GM12878 (cell line): ENCODE measurements around the gene NFE2L3. TPM values are rescaled to one million over a fixed set of nuclear protein-coding genes. Genes with fewer than 3 reads are reported as not detected.

Experiments used
- ASH2L ChIP-seq: fragments of 300-600, 200-600 bp; sonication (generic); IDR thresholded peaks from 2 replicates; pipeline ENCODE4 v1.6.1; 2017; ENCODE audit warnings: low read depth, mild to moderate bottlenecking, borderline replicate concordance
- ELK1 ChIP-seq: IDR thresholded peaks from 2 replicates; pipeline ENCODE4 v1.6.1; 2012; ENCODE audit warnings: low read depth, low read length, improper control_type of control experiment
- HCFC1 ChIP-seq: fragments of 150-350 bp; IDR thresholded peaks from 2 replicates; pipeline ENCODE4 v1.6.1; 2014; ENCODE audit warnings: low read length
- HDAC2 ChIP-seq: fragments of 200-600 bp; sonication (generic); IDR thresholded peaks from 2 replicates; pipeline ENCODE4 v1.6.1; 2017
- JUNB ChIP-seq: IDR thresholded peaks from 2 replicates; pipeline ENCODE4 v1.6.1; 2016; ENCODE audit warnings: antibody characterized with exemption, mild to moderate bottlenecking
- NFXL1 ChIP-seq: fragments of 450-650 bp; IDR thresholded peaks from 2 replicates; pipeline ENCODE4 v1.6.1; 2017; ENCODE audit warnings: antibody characterized with exemption, mild to moderate bottlenecking, borderline replicate concordance
- SREBF2 ChIP-seq: IDR thresholded peaks from 2 replicates; pipeline ENCODE4 v1.6.1; 2012; ENCODE audit warnings: mild to moderate bottlenecking, low read length
- USF2 ChIP-seq: IDR thresholded peaks from 2 replicates; pipeline ENCODE4 v1.6.1; 2011; ENCODE audit warnings: low read depth, low read length, improper control_type of control experiment, borderline replicate concordance
- ZNF592 ChIP-seq: fragments of 450-650 bp; IDR thresholded peaks from 2 replicates; pipeline ENCODE4 v1.6.1; 2017; ENCODE audit warnings: mild to moderate bottlenecking, moderate library complexity
- polyA plus RNA-seq, 11 experiments: library from polyadenylated mRNA; depleted of rRNA in 4 of 11; unstranded in 6 of 11; stranded (reverse) in 5 of 11; fragments of >200 nt; fragmentation: Nextera tagmentation in 4 of 11; fragmentation: Illumina TruSeq in 1 of 11; extraction: Ambion mirVana in 4 of 11; extraction: Trizol in 1 of 11; gene quantifications; 1 replicate in 1 of 11; 2 replicates in 10 of 11; pipeline versions ENCODE4 v1.2.1 to v1.2.3, GENCODE V29; 2011 to 2016; ENCODE audit warnings: inconsistent platforms in 2 of 11, missing spikeins in 2 of 11, low read depth in 1 of 11
- total RNA-seq, 4 experiments: library from RNA; depleted of rRNA in 3 of 4; stranded (reverse); fragments of >200 nt in 3 of 4; fragmentation: Illumina TruSeq in 1 of 4; extraction: Trizol in 1 of 4; gene quantifications; 2 replicates each; pipeline versions ENCODE4 v1.2.1 to v1.2.3, GENCODE V29; 2013 to 2021
- TF ChIP-seq, protein P1 (sequence below): fragments of 450-650 bp; formaldehyde crosslinking; IDR thresholded peaks from 2 replicates; pipeline ENCODE4 v1.4.0; 2020; ENCODE audit warnings: mild to moderate bottlenecking, moderate library complexity
- TF ChIP-seq, protein P2 (sequence below): fragments of 450-650 bp; IDR thresholded peaks from 2 replicates; pipeline ENCODE4 v1.6.1; 2018; ENCODE audit warnings: borderline replicate concordance, mild to moderate bottlenecking; ENCODE audit not compliant: partially characterized antibody
- TF ChIP-seq, protein P3 (sequence below): fragments of 450-650 bp; IDR thresholded peaks from 2 replicates; pipeline ENCODE4 v1.6.1; 2017; ENCODE audit warnings: antibody characterized with exemption, mild to moderate bottlenecking, moderate library complexity

NFE2L3 gene
- total and polyA plus RNA-seq, 10 of the 15 experiments (the other 5 are each of a cell fraction or from before 2014, with no cell fraction given), result 4.4 to 34.9 (median 13.0) TPM

DNA sequence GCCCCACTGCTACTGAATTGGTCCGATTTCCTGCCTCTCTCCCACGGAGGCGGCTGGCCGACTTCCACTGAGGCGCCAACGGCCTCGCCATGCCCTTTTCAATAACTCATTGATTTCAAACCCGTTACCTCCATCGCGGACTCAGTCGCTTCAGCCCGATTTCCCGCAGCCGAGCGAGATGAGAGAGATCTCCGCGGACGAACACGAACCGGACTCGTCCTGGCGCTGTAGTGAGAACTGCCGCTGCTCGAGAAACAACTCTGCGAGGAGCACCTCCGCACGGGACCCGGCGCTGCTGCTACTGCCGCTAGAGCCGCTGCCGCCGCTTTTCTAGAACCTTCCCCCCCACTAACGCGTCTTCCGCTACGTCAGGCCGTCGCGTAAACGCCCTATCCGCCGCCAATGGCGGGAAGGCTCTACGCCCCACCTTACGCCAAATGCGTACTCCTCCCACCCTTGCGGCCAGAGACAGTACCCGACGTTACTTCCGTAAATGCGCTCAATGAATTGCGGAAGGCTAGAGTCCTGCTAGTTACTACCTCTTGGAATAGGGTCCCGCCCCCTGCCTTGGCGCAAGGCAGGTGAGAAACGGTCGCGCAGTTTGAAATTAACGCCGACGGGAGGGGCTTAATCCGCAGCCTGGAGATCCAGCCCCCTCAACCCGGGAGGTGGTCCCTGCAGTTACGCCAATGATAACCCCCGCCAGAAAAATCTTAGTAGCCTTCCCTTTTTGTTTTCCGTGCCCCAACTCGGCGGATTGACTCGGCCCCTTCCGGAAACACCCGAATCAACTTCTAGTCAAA, 48.6 kb downstream of the NFE2L3 start, which contains the start of gene HNRNPA2B1 (continued):
- TF ChIP-seq, protein P1, sequence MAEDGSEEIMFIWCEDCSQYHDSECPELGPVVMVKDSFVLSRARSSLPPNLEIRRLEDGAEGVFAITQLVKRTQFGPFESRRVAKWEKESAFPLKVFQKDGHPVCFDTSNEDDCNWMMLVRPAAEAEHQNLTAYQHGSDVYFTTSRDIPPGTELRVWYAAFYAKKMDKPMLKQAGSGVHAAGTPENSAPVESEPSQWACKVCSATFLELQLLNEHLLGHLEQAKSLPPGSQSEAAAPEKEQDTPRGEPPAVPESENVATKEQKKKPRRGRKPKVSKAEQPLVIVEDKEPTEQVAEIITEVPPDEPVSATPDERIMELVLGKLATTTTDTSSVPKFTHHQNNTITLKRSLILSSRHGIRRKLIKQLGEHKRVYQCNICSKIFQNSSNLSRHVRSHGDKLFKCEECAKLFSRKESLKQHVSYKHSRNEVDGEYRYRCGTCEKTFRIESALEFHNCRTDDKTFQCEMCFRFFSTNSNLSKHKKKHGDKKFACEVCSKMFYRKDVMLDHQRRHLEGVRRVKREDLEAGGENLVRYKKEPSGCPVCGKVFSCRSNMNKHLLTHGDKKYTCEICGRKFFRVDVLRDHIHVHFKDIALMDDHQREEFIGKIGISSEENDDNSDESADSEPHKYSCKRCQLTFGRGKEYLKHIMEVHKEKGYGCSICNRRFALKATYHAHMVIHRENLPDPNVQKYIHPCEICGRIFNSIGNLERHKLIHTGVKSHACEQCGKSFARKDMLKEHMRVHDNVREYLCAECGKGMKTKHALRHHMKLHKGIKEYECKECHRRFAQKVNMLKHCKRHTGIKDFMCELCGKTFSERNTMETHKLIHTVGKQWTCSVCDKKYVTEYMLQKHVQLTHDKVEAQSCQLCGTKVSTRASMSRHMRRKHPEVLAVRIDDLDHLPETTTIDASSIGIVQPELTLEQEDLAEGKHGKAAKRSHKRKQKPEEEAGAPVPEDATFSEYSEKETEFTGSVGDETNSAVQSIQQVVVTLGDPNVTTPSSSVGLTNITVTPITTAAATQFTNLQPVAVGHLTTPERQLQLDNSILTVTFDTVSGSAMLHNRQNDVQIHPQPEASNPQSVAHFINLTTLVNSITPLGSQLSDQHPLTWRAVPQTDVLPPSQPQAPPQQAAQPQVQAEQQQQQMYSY (CRISPR knock-in tag), result no peak
- TF ChIP-seq, protein P2, sequence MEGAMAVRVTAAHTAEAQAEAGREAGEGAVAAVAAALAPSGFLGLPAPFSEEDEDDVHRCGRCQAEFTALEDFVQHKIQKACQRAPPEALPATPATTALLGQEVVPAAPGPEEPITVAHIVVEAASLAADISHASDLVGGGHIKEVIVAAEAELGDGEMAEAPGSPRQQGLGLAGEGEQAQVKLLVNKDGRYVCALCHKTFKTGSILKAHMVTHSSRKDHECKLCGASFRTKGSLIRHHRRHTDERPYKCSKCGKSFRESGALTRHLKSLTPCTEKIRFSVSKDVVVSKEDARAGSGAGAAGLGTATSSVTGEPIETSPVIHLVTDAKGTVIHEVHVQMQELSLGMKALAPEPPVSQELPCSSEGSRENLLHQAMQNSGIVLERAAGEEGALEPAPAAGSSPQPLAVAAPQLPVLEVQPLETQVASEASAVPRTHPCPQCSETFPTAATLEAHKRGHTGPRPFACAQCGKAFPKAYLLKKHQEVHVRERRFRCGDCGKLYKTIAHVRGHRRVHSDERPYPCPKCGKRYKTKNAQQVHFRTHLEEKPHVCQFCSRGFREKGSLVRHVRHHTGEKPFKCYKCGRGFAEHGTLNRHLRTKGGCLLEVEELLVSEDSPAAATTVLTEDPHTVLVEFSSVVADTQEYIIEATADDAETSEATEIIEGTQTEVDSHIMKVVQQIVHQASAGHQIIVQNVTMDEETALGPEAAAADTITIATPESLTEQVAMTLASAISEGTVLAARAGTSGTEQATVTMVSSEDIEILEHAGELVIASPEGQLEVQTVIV, result peak; percentile 56
- TF ChIP-seq NFXL1 (no peak), ELK1 (0 out of 2 replicates have a peak, but pooled peaks have one; percentile 52), ZNF592 (no peak), USF2 (no peak), HCFC1 (peak; percentile 50; the same call in 1 of the 2 replicates), JUNB (no peak), SREBF2 (peak; percentile 49; the same call in 1 of the 2 replicates), ASH2L (no peak), HDAC2 (no peak)
- TF ChIP-seq, protein P3, sequence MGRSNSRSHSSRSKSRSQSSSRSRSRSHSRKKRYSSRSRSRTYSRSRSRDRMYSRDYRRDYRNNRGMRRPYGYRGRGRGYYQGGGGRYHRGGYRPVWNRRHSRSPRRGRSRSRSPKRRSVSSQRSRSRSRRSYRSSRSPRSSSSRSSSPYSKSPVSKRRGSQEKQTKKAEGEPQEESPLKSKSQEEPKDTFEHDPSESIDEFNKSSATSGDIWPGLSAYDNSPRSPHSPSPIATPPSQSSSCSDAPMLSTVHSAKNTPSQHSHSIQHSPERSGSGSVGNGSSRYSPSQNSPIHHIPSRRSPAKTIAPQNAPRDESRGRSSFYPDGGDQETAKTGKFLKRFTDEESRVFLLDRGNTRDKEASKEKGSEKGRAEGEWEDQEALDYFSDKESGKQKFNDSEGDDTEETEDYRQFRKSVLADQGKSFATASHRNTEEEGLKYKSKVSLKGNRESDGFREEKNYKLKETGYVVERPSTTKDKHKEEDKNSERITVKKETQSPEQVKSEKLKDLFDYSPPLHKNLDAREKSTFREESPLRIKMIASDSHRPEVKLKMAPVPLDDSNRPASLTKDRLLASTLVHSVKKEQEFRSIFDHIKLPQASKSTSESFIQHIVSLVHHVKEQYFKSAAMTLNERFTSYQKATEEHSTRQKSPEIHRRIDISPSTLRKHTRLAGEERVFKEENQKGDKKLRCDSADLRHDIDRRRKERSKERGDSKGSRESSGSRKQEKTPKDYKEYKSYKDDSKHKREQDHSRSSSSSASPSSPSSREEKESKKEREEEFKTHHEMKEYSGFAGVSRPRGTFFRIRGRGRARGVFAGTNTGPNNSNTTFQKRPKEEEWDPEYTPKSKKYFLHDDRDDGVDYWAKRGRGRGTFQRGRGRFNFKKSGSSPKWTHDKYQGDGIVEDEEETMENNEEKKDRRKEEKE, result 0 out of 2 replicates have a peak, but pooled peaks have one; percentile 51
